Right kidney (tissue), 1 donor: ENCODE results near the gene ALDH3A1.

Experiments
- DNase-seq: peaks from one replicate; pipeline ENCODE4 v3.0.0-alpha.2; 2016

The ALDH3A1 gene

GRCh38 chr17:19703106-19703827, 44.8 kb downstream of the ALDH3A1 start:
- peak; percentile 70 for DNase-seq

GRCh38 chr17:19702217-19702641, 45.9 kb downstream of the ALDH3A1 start:
- DNase-seq: peak; percentile 56
